HCT116 (cell line): ENCODE data around the gene ITIH1. TPM values are rescaled to one million over a fixed set of nuclear protein-coding genes. Genes with fewer than 3 reads are reported as not detected.

Experiments used
- ATAC-seq: fragments of 200-7000 bp; cut with Tn5 transposase; 2 replicates; pipeline ENCODE4 v1.9.1; 2020; ENCODE audit warnings: mild to moderate bottlenecking, moderate library complexity
- BruUV-seq: library from RNA; stranded (reverse); fragments of 400-500 nt; replicated peaks from 2 replicates; lab custom pipeline; 2021; lab: Mats Ljungman, UMichigan
- CTCF ChIA-PET: fragments of 300-600 bp; sonication (Branson Sonifier 250); formaldehyde crosslinking; loops from one replicate; lab custom pipeline; 2021; ENCODE audit warnings: antibody characterized with exemption; lab: Charles Lee
- POLR2A ChIA-PET: fragments of 300-600, 350-600 bp; sonication (Branson Sonifier 250); formaldehyde crosslinking; loops from one replicate; lab custom pipeline; 2021; ENCODE audit warnings: antibody characterized with exemption; lab: Charles Lee
- RAD21 ChIA-PET, 2 experiments: fragments of 300-600 bp; sonication (Branson Sonifier 250); formaldehyde crosslinking; loops; one replicate each; lab custom pipeline; 2023; ENCODE audit warnings: low total read pairs in 2 of 2; ENCODE audit not compliant: uncharacterized antibody in 2 of 2, unreplicated experiment in 2 of 2, low non-redundant PET in 1 of 2; lab: Charles Lee
- DNase-seq: peaks from one replicate; pipeline ENCODE4 v3.0.0-alpha.2; 2010; ENCODE audit warnings: low read depth, low spot score
- H2AFZ ChIP-seq: fragments of 200-600 bp; shearing (Covaris generic), sonication (generic); 2 replicates; pipeline ENCODE4 v1.6.1; 2017; ENCODE audit warnings: low read depth, mixed run types, mixed read lengths, antibody characterized with exemption, low read length; ENCODE audit not compliant: poor library complexity, severe bottlenecking
- H3K27ac ChIP-seq: 2 replicates; pipeline ENCODE4 v1.5.1; 2012; ENCODE audit warnings: low read depth, low read length
- H3K27me3 ChIP-seq: fragments of 200-600 bp; sonication (generic); 2 replicates; pipeline ENCODE4 v1.6.1; 2016; ENCODE audit warnings: mixed run types, low read length, mixed read lengths; ENCODE audit not compliant: insufficient read depth
- H3K36me3 ChIP-seq, 2 experiments: fragments of 200-500 bp in 1 of 2; fragments of 200-600 bp in 1 of 2; sonication (Bioruptor generic) in 1 of 2; sonication (generic) in 1 of 2; 2 replicates each; pipeline versions ENCODE4 v1.5.1 to v1.6.1; 2014 to 2016; ENCODE audit warnings: low read length in 2 of 2, inconsistent platforms in 1 of 2, mixed read lengths in 1 of 2, mixed run types in 1 of 2; ENCODE audit not compliant: insufficient read depth in 2 of 2, control insufficient read depth in 1 of 2
- H3K4me1 ChIP-seq, 2 experiments: fragments of 200-600 bp in 1 of 2; sonication (generic) in 1 of 2; 2 replicates each; pipeline versions ENCODE4 v1.5.1 to v1.6.1; 2012 to 2017; ENCODE audit warnings: low read length in 2 of 2, inconsistent platforms in 1 of 2, mild to moderate bottlenecking in 1 of 2, mixed read lengths in 1 of 2, mixed run types in 1 of 2, moderate library complexity in 1 of 2; ENCODE audit not compliant: insufficient read depth in 2 of 2, control insufficient read depth in 1 of 2
- H3K4me2 ChIP-seq: fragments of 200-600 bp; sonication (generic); 2 replicates; pipeline ENCODE4 v1.6.1; 2017; ENCODE audit warnings: mixed run types, low read length, mixed read lengths
- H3K4me3 ChIP-seq, 2 experiments: fragments of 200-600 bp in 1 of 2; sonication (generic) in 1 of 2; replicated peaks in 1 of 2; 2 replicates each; pipeline ENCODE4 v1.5.1; 2011 to 2016; ENCODE audit warnings: low read length in 2 of 2, control low read depth in 1 of 2, low read depth in 1 of 2, mild to moderate bottlenecking in 1 of 2, mixed read lengths in 1 of 2, mixed run types in 1 of 2
- H3K79me2 ChIP-seq: fragments of 200-600 bp; sonication (generic); 2 replicates; pipeline ENCODE4 v1.6.1; 2017; ENCODE audit warnings: mild to moderate bottlenecking, mixed run types, low read length, moderate library complexity, mixed read lengths; ENCODE audit not compliant: insufficient read depth
- H3K9ac ChIP-seq: fragments of 200-600 bp; sonication (generic); 2 replicates; pipeline ENCODE4 v1.6.1; 2016; ENCODE audit warnings: low read length, mixed read lengths
- H3K9me2 ChIP-seq: fragments of 200-600 bp; sonication (generic), shearing (Covaris generic); 2 replicates; pipeline ENCODE4 v1.6.1; 2017; ENCODE audit warnings: mixed run types, mild to moderate bottlenecking, moderate library complexity; ENCODE audit not compliant: insufficient read depth
- H3K9me3 ChIP-seq, 2 experiments: fragments of 200-500 bp in 1 of 2; fragments of 200-600 bp in 1 of 2; sonication (Bioruptor generic) in 1 of 2; sonication (generic) in 1 of 2; 2 replicates each; pipeline ENCODE4 v1.6.1; 2014 to 2017; ENCODE audit warnings: low read length in 2 of 2, mixed read lengths in 2 of 2, inconsistent platforms in 1 of 2, low read depth in 1 of 2, mild to moderate bottlenecking in 1 of 2, mixed run types in 1 of 2, moderate library complexity in 1 of 2; ENCODE audit not compliant: control insufficient read depth in 1 of 2, insufficient read depth in 1 of 2
- H4K20me1 ChIP-seq: fragments of 200-600 bp; sonication (generic), shearing (Covaris generic); 2 replicates; pipeline ENCODE4 v1.6.1; 2017; ENCODE audit warnings: mixed run types, mild to moderate bottlenecking, moderate library complexity; ENCODE audit not compliant: insufficient read depth
- ATF3 ChIP-seq: IDR thresholded peaks from 2 replicates; pipeline ENCODE4 v1.6.1; 2012
- CBX3 ChIP-seq: IDR thresholded peaks from 2 replicates; pipeline ENCODE4 v1.6.1; 2012; ENCODE audit warnings: low read depth
- POLR2A ChIP-seq: IDR thresholded peaks from 2 replicates; pipeline ENCODE4 v1.7.0; 2011; ENCODE audit warnings: borderline replicate concordance; ENCODE audit not compliant: insufficient read depth, insufficient read length; ENCODE audit errors: extremely low read depth
- POLR2AphosphoS5 ChIP-seq: IDR thresholded peaks from 2 replicates; pipeline ENCODE4 v1.6.1; 2011; ENCODE audit warnings: mild to moderate bottlenecking, low read depth, low read length, moderate library complexity
- RAD21 ChIP-seq: IDR thresholded peaks from 2 replicates; pipeline ENCODE4 v1.6.1; 2012; ENCODE audit warnings: low read depth, mild to moderate bottlenecking
- SP1 ChIP-seq: IDR thresholded peaks from 2 replicates; pipeline ENCODE4 v1.6.1; 2012; ENCODE audit warnings: low read depth
- SRF ChIP-seq: IDR thresholded peaks from 2 replicates; pipeline ENCODE4 v1.6.1; 2012; ENCODE audit warnings: low read depth
- ZNF274 ChIP-seq: fragments of 200-500 bp; sonication (Bioruptor generic); IDR thresholded peaks from 2 replicates; pipeline ENCODE4 v1.6.1; 2014; ENCODE audit warnings: mild to moderate bottlenecking, low read depth, low read length, inconsistent platforms
- intact Hi-C: fragments of 100-400 bp; cut with micrococcal nuclease; formaldehyde crosslinking; loops from 2 replicates; pipeline ENCODE4 v1.10.0; 2022
- total RNA-seq: library from RNA; stranded (reverse); gene quantifications from one replicate; pipeline ENCODE4 v1.2.1, GENCODE V29; 2021; ENCODE audit not compliant: unreplicated experiment
- TF ChIP-seq, protein P1 (sequence below): IDR thresholded peaks from 2 replicates; pipeline ENCODE4 v1.6.1; 2011; ENCODE audit warnings: mild to moderate bottlenecking, low read length, moderate library complexity; ENCODE audit not compliant: insufficient replicate concordance; ENCODE audit errors: extremely low read depth

The ITIH1 gene
- total RNA-seq, 1 experiment from 2014 or later = 0.37 TPM

DNA sequence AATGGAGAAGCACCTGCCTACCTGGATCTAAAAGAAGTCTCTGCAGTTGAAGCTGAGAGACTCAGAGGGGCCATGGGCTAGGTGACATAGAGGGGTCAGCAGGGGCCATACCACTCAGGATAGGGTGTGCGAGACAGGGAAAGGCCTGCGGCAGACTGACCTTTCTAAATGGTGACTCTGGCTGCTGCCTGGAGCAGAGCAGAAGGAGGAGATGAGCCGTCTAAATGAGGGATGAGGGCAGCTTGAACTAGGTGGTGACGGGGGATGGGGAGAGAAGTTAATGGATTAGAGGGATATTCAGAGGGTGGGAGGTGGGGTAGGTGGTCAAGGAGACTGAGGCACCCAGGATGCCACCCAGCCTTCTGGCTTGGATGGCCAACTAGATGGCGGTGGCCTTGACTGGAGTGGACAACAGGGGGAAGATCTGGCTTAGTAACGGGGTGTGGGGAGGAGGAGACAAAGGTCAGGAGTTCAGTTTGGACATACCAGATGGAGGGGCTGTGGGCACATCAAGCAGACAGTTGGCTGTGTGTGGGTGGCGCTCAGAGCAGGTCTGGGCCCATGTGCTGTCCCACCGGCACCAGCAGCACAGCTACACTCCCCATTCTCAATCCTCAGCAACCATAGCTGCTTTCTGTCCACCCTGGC is 3.2 kb upstream of the ITIH1 start:
- POLR2A ChIA-PET = no interaction called here

More for the DNA sequence above, 3.2 kb upstream of the ITIH1 start:
- ChIA-PET RAD21 (no interaction called here), CTCF (interaction anchor here (0.7 kb wide), 1 partner anchor 25 kb away, joined by 5 read pairs; no protein-coding TSS in a partner anchor)
- Histone ChIP-seq H3K9ac (no peak overlapping the region), H2AFZ (no peak overlapping the region), H4K20me1 (no peaks in the 10 kb centered on the region), H3K4me1 (peaks cover 4 to 27% of the 10 kb centered on the region in 2 experiments; a peak in 3 of 4 replicates), H3K9me3 (no peaks in the 10 kb centered on the region), H3K9me2 (no peaks in the 10 kb centered on the region), H3K27me3 (no peaks in the 10 kb centered on the region), H3K79me2 (peaks cover 11% of the 10 kb centered on the region), H3K4me3 (no peak overlapping the region), H3K27ac (no peak overlapping the region), H3K4me2 (no peak overlapping the region), H3K36me3 (no peaks in the 10 kb centered on the region)
- ATAC-seq (no peak), DNase-seq (no peak)
- BruUV-seq = no TSS peak
- intact Hi-C loops = no loop called here
- no peak for TF ChIP-seq ATF3
- no peak for TF ChIP-seq CBX3
- no peak for TF ChIP-seq POLR2A
- TF ChIP-seq POLR2AphosphoS5 = no peak
- no peak for TF ChIP-seq RAD21
- TF ChIP-seq, protein P1, sequence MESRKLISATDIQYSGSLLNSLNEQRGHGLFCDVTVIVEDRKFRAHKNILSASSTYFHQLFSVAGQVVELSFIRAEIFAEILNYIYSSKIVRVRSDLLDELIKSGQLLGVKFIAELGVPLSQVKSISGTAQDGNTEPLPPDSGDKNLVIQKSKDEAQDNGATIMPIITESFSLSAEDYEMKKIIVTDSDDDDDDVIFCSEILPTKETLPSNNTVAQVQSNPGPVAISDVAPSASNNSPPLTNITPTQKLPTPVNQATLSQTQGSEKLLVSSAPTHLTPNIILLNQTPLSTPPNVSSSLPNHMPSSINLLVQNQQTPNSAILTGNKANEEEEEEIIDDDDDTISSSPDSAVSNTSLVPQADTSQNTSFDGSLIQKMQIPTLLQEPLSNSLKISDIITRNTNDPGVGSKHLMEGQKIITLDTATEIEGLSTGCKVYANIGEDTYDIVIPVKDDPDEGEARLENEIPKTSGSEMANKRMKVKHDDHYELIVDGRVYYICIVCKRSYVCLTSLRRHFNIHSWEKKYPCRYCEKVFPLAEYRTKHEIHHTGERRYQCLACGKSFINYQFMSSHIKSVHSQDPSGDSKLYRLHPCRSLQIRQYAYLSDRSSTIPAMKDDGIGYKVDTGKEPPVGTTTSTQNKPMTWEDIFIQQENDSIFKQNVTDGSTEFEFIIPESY = no peak
- no peak for TF ChIP-seq SRF
- no peak for TF ChIP-seq ZNF274
- TF ChIP-seq SP1 = no peak
